Activated naive CD4-positive, alpha-beta T cell treated with anti-CD3 and anti-CD28 coated beads, Interleukin-2, amount 10 ng/mL, durations not matched to agents 7 days and 5 days (primary cell): Measurements from ENCODE around the gene IFIT3.

Source experiments
- CTCF ChIA-PET: fragments of 350-600 bp; sonication (Branson Sonifier 250); formaldehyde crosslinking; loops from one replicate; lab custom pipeline; 2021; ENCODE audit warnings: antibody characterized with exemption; lab: Charles Lee
- DNase-seq: peaks from one replicate; pipeline ENCODE4 v3.0.0-alpha.2; 2020
- H3K27ac Mint-ChIP-seq: one replicate; pipeline ENCODE4 v1.8.0; 2021; ENCODE audit warnings: mild to moderate bottlenecking, moderate library complexity, mixed read lengths
- H3K27me3 Mint-ChIP-seq: one replicate; pipeline ENCODE4 v1.8.0; 2021; ENCODE audit warnings: mild to moderate bottlenecking, mixed read lengths
- H3K36me3 Mint-ChIP-seq: one replicate; pipeline ENCODE4 v1.8.0; 2021; ENCODE audit warnings: mixed read lengths
- H3K4me1 Mint-ChIP-seq: one replicate; pipeline ENCODE4 v1.8.0; 2021; ENCODE audit warnings: mixed read lengths
- H3K4me3 Mint-ChIP-seq: one replicate; pipeline ENCODE4 v1.8.0; 2021; ENCODE audit warnings: mild to moderate bottlenecking, moderate library complexity, mixed read lengths
- H3K9me3 Mint-ChIP-seq: one replicate; pipeline ENCODE4 v1.8.0; 2021; ENCODE audit warnings: mixed read lengths

The IFIT3 gene

DNA sequence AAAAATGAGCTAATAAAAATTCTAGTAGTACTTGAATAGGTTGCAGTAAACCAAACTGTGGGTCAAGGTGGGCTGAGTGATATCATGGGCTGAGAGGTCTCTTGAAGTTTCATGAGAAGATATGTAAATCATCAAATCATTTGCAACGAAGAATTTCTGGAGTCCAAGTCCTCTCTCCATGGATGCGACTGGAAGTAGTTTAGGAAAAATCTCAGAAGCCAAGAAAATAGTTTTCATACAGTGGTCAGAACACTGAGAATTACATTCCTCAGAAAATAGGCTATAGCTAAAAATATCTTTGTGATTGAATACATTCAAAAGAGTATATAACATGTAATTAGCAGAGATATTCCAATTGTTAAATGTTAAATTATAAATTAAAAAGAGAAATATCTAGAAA is 61.0 kb downstream of the IFIT3 start:
- CTCF ChIA-PET, result interaction anchor here (0.8 to 2.0 kb wide), 10 partner anchors 12 to 174 kb away, joined by 3 to 6 read pairs (median 4); no protein-coding TSS in a partner anchor
- peaks cover 27% of the 10 kb centered on the region for H3K4me1 Mint-ChIP-seq
- DNase-seq, result no peak
- no peak overlapping the region for H3K4me3 Mint-ChIP-seq
- no peak overlapping the region for H3K27ac Mint-ChIP-seq
- H3K9me3 Mint-ChIP-seq, result no peaks in the 10 kb centered on the region
- H3K36me3 Mint-ChIP-seq, result no peaks in the 10 kb centered on the region
- peaks cover 8% of the 10 kb centered on the region for H3K27me3 Mint-ChIP-seq

DNA sequence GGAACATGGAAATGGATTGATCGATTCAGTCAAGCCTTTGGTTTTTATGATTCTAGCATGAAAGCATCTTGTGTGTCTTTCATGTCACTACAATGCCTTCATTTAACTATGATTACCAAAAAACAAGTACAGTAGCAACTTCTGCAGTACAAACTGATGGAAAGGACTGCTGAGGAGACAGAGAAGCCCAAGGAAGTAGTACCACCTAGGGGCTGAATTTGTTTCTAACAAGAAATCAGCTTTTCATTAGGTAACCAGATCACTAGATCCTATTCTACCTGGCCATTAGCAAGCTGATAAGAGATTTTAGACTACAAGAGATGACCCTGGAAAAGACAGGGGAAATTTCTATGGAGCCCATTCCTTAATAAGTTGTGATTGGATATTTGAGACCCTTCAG is 61.5 kb downstream of the IFIT3 start:
- peaks cover 4% of the 10 kb centered on the region for H3K27me3 Mint-ChIP-seq
- no peak overlapping the region for H3K27ac Mint-ChIP-seq
- H3K9me3 Mint-ChIP-seq, result no peaks in the 10 kb centered on the region
- H3K4me1 Mint-ChIP-seq, result peaks cover 31% of the 10 kb centered on the region
- no peaks in the 10 kb centered on the region for H3K36me3 Mint-ChIP-seq
- no peak for DNase-seq
- CTCF ChIA-PET, result interaction anchor here (0.6 to 2.0 kb wide), 12 partner anchors 12 to 174 kb away, joined by 3 to 6 read pairs (median 4); no protein-coding TSS in a partner anchor
- H3K4me3 Mint-ChIP-seq, result no peak overlapping the region
